Mesenchymal stem cell (in vitro differentiated cells and primary cell): ENCODE results near the gene LMO2. TPM values are rescaled to one million over a fixed set of nuclear protein-coding genes. Genes with fewer than 3 reads are reported as not detected.

Source experiments
- DNase-seq: peaks from one replicate; pipeline ENCODE4 v3.0.0-alpha.2; 2013
- H2AFZ ChIP-seq: one replicate; pipeline ENCODE4 v1.6.1; 2013; ENCODE audit warnings: low read depth, mild to moderate bottlenecking, control low read depth, inconsistent platforms, low read length, moderate library complexity
- H2AK5ac ChIP-seq: 2 replicates; pipeline ENCODE4 v1.6.1; 2013; ENCODE audit warnings: low read length, moderate library complexity, mild to moderate bottlenecking, inconsistent platforms; ENCODE audit not compliant: severe bottlenecking
- H2BK120ac ChIP-seq: one replicate; pipeline ENCODE4 v1.6.1; 2013; ENCODE audit warnings: low read depth, mild to moderate bottlenecking, inconsistent platforms, low read length, moderate library complexity
- H2BK12ac ChIP-seq, 2 experiments: one replicate each; pipeline ENCODE4 v1.6.1; 2013; ENCODE audit warnings: inconsistent platforms in 2 of 2, low read length in 2 of 2, mild to moderate bottlenecking in 2 of 2, moderate library complexity in 2 of 2, control low read depth in 1 of 2
- H2BK15ac ChIP-seq: one replicate; pipeline ENCODE4 v1.6.1; 2013; ENCODE audit warnings: mild to moderate bottlenecking, low read depth, inconsistent platforms; ENCODE audit not compliant: poor library complexity, severe bottlenecking
- H2BK5ac ChIP-seq: 2 replicates; pipeline ENCODE4 v1.6.1; 2013; ENCODE audit warnings: low read depth, mild to moderate bottlenecking, low read length, control low read depth, inconsistent platforms; ENCODE audit not compliant: poor library complexity, severe bottlenecking
- H3K14ac ChIP-seq, 2 experiments: one replicate each; pipeline ENCODE4 v1.6.1; 2013; ENCODE audit warnings: inconsistent platforms in 2 of 2, low read length in 2 of 2, control low read depth in 1 of 2, mild to moderate bottlenecking in 1 of 2, moderate library complexity in 1 of 2
- H3K18ac ChIP-seq, 2 experiments: one replicate each; pipeline ENCODE4 v1.6.1; 2013; ENCODE audit warnings: inconsistent platforms in 2 of 2, low read length in 2 of 2, control low read depth in 1 of 2, low read depth in 1 of 2, mild to moderate bottlenecking in 1 of 2
- H3K23ac ChIP-seq, 2 experiments: one replicate each; pipeline ENCODE4 v1.6.1; 2013; ENCODE audit warnings: inconsistent platforms in 2 of 2, low read length in 2 of 2, mild to moderate bottlenecking in 2 of 2, moderate library complexity in 2 of 2, control low read depth in 1 of 2
- H3K27ac ChIP-seq: 2 replicates; pipeline ENCODE4 v1.5.1; 2013; ENCODE audit warnings: mild to moderate bottlenecking, moderate library complexity, low read length, control low read depth, inconsistent platforms; ENCODE audit not compliant: poor library complexity, severe bottlenecking
- H3K27me3 ChIP-seq, 2 experiments: 2 replicates each; pipeline versions ENCODE4 v1.6.1 to v1.7.0; 2013; ENCODE audit warnings: low read length in 2 of 2, mild to moderate bottlenecking in 2 of 2, moderate library complexity in 2 of 2, control low read depth in 1 of 2, inconsistent platforms in 1 of 2; ENCODE audit not compliant: control insufficient read depth in 1 of 2, insufficient read depth in 1 of 2
- H3K36me3 ChIP-seq, 2 experiments: 2 replicates each; pipeline versions ENCODE4 v1.6.1 to v1.7.0; 2013; ENCODE audit warnings: low read length in 2 of 2, control low read depth in 1 of 2, inconsistent platforms in 1 of 2, low read depth in 1 of 2, mild to moderate bottlenecking in 1 of 2; ENCODE audit not compliant: insufficient read depth in 2 of 2, control insufficient read depth in 1 of 2
- H3K4ac ChIP-seq, 2 experiments: one replicate each; pipeline ENCODE4 v1.6.1; 2013; ENCODE audit warnings: inconsistent platforms in 2 of 2, low read length in 2 of 2, mild to moderate bottlenecking in 2 of 2, moderate library complexity in 2 of 2, control low read depth in 1 of 2, low read depth in 1 of 2
- H3K4me1 ChIP-seq: 2 replicates; pipeline ENCODE4 v1.6.1; 2013; ENCODE audit warnings: low read depth, low read length, control low read depth; ENCODE audit not compliant: control insufficient read depth, insufficient read depth
- H3K4me2 ChIP-seq: 2 replicates; pipeline ENCODE4 v1.6.1; 2013; ENCODE audit warnings: low read length, mild to moderate bottlenecking, inconsistent platforms; ENCODE audit not compliant: poor library complexity, severe bottlenecking
- H3K4me3 ChIP-seq, 2 experiments: 2 replicates each; pipeline versions ENCODE4 v1.5.1 to v1.7.0; 2013; ENCODE audit warnings: low read length in 2 of 2, mild to moderate bottlenecking in 2 of 2, control low read depth in 1 of 2, low read depth in 1 of 2; ENCODE audit not compliant: insufficient read depth in 1 of 2
- H3K79me1 ChIP-seq: replicated peaks from 2 replicates; pipeline ENCODE4 v1.6.1; 2013; ENCODE audit warnings: mild to moderate bottlenecking, control low read depth, low read length, inconsistent platforms; ENCODE audit not compliant: poor library complexity, severe bottlenecking
- H3K9ac ChIP-seq: 2 replicates; pipeline ENCODE4 v1.7.0; 2013; ENCODE audit warnings: mild to moderate bottlenecking, low read length, moderate library complexity
- H3K9me3 ChIP-seq: 2 replicates; pipeline ENCODE4 v1.7.0; 2013; ENCODE audit warnings: mild to moderate bottlenecking, low read length; ENCODE audit not compliant: control insufficient read depth
- H4K8ac ChIP-seq: one replicate; pipeline ENCODE4 v1.6.1; 2013; ENCODE audit warnings: inconsistent platforms, mild to moderate bottlenecking, low read length, moderate library complexity
- H4K91ac ChIP-seq: one replicate; pipeline ENCODE4 v1.6.1; 2013; ENCODE audit warnings: mild to moderate bottlenecking, low read length, inconsistent platforms
- WGBS: methylation state at CpG from one replicate; pipeline ENCODE4 v1.1.7; 2013; ENCODE audit warnings: mixed read lengths; 5-methylcytosine and 5-hydroxymethylcytosine counted together
- polyA plus RNA-seq, 2 experiments: library from polyadenylated mRNA; stranded (reverse); fragments of 200-250 nt; gene quantifications; one replicate each; pipeline ENCODE4 v1.2.3, GENCODE V29; 2013

Gene LMO2
- 0.26 TPM for polyA plus RNA-seq (2013, experiment 1 of 2)
- 0.34 TPM for polyA plus RNA-seq (2013, experiment 2 of 2)

GRCh38 chr11:33891714-33892327 lies at the start of gene LMO2:
TSS of gene LMO2 (minus strand) at chr11:33892076. CDS start at chr11:33869716, 22,360 bp downstream.
- no peak within 1 kb of the TSS for H3K18ac ChIP-seq
- no peak within 1 kb of the TSS for H3K4ac ChIP-seq
- no peak within 1 kb of the TSS for H3K4me3 ChIP-seq
- H3K9me3 ChIP-seq: no peaks in the 10 kb centered on the region
- H2BK5ac ChIP-seq: no peak within 1 kb of the TSS
- H2AK5ac ChIP-seq: no peak within 1 kb of the TSS
- DNase-seq: no peak
- no peak within 1 kb of the TSS for H2BK15ac ChIP-seq
- peak within 1 kb of the TSS; percentile 5 for H3K9ac ChIP-seq
- H4K8ac ChIP-seq: no peak within 1 kb of the TSS
- WGBS: 84% methylated on average over 9 of the region's 9 CpGs
- no peaks in the 10 kb centered on the region for H3K36me3 ChIP-seq
- no peaks in the 10 kb centered on the region for H3K79me1 ChIP-seq
- H3K4me2 ChIP-seq: no peak within 1 kb of the TSS
- H3K14ac ChIP-seq: no peak within 1 kb of the TSS
- H2BK120ac ChIP-seq: no peak within 1 kb of the TSS
- no peak within 1 kb of the TSS for H3K23ac ChIP-seq
- H3K27ac ChIP-seq: no peak within 1 kb of the TSS
- H3K4me1 ChIP-seq: peaks cover 2% of the 10 kb centered on the region
- no peak within 1 kb of the TSS for H2AFZ ChIP-seq
- H3K27me3 ChIP-seq: peaks cover 48 to 75% of the 10 kb centered on the region in 2 experiments
- H4K91ac ChIP-seq: no peak within 1 kb of the TSS
- H2BK12ac ChIP-seq: peak within 1 kb of the TSS in 1 of 2 experiments; percentile 19

GRCh38 chr11:33940538-33940815 lies 48.6 kb upstream of the LMO2 start:
- no peak overlapping the region for H2BK12ac ChIP-seq
- no peak overlapping the region for H4K8ac ChIP-seq
- no peak overlapping the region for H2AK5ac ChIP-seq
- no peak overlapping the region for H2AFZ ChIP-seq
- no peak overlapping the region for H3K4me3 ChIP-seq
- 83% methylated on average over 2 of the region's 2 CpGs for WGBS
- no peak overlapping the region for H3K27ac ChIP-seq
- H3K23ac ChIP-seq: no peak overlapping the region
- H3K4me1 ChIP-seq: peaks cover 2% of the 10 kb centered on the region
- H3K4ac ChIP-seq: no peak overlapping the region
- no peak overlapping the region for H4K91ac ChIP-seq
- H2BK15ac ChIP-seq: no peak overlapping the region
- H3K18ac ChIP-seq: no peak overlapping the region
- H3K9me3 ChIP-seq: no peaks in the 10 kb centered on the region
- no peak overlapping the region for H2BK120ac ChIP-seq
- H3K36me3 ChIP-seq: no peaks in the 10 kb centered on the region
- no peak overlapping the region for H3K14ac ChIP-seq
- no peaks in the 10 kb centered on the region for H3K79me1 ChIP-seq
- H2BK5ac ChIP-seq: no peak overlapping the region
- no peak overlapping the region for H3K9ac ChIP-seq
- H3K4me2 ChIP-seq: no peak overlapping the region
- no peak for DNase-seq
- peaks cover 0 to 54% of the 10 kb centered on the region in 2 experiments for H3K27me3 ChIP-seq

GRCh38 chr11:33936725-33937604 lies 45.1 kb upstream of the LMO2 start:
- Histone ChIP-seq H2BK120ac (no peak overlapping the region), H2BK15ac (no peak overlapping the region), H3K4me1 (peaks cover 2% of the 10 kb centered on the region), H2AK5ac (no peak overlapping the region), H3K9ac (peak overlapping the region; percentile 2), H3K9me3 (peaks cover 8% of the 10 kb centered on the region), H3K36me3 (no peaks in the 10 kb centered on the region), H3K79me1 (no peaks in the 10 kb centered on the region), H2AFZ (peak overlapping the region; percentile 51), H2BK12ac (peak overlapping the region in 1 of 2 experiments; percentile 1), H2BK5ac (no peak overlapping the region), H3K4me2 (no peak overlapping the region), H3K4ac (no peak overlapping the region), H3K23ac (no peak overlapping the region), H3K18ac (peak overlapping the region; percentile 5 to 14), H4K8ac (no peak overlapping the region), H4K91ac (no peak overlapping the region), H3K4me3 (no peak overlapping the region), H3K27ac (no peak overlapping the region), H3K14ac (peak overlapping the region in 1 of 2 experiments; percentile 35), H3K27me3 (peaks cover 0 to 75% of the 10 kb centered on the region in 2 experiments)
- DNase-seq: peak; percentile 78
- 17% methylated on average over 11 of the region's 15 CpGs for WGBS
